ENCODE results near the gene SSX2B. TPM values are rescaled to one million over a fixed set of nuclear protein-coding genes. Genes with fewer than 3 reads are reported as not detected.
"Not testable (repeated sequence)": the region's sequence is repeated elsewhere in the genome, so short reads cannot be mapped to it uniquely, and the experiment has no call there.

SSX2B gene, protein sequence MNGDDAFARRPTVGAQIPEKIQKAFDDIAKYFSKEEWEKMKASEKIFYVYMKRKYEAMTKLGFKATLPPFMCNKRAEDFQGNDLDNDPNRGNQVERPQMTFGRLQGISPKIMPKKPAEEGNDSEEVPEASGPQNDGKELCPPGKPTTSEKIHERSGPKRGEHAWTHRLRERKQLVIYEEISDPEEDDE
- not detected for polyA plus RNA-seq (2013, experiment 1 of 2)
- 0.04 TPM for polyA plus RNA-seq (2013, experiment 2 of 2)

DNA sequence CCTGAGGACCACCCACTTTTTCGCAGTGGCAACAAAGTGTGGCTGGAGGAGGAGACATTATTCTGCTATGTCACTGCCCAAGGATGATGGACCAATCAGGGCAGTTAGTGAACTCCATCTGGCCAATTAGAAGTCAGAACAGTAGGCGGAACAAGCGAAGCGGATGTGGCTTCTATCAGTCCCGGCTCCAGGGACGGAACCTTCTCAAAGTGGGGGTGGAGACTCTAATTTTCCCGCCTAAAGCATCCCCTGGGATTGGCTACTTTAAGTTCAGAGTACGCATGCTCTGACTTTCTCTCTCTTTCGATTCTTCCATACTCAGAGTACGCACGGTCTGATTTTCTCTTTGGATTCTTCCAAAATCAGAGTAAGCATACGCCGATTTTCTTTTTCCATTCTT lies at the start of gene SSX2B:
SSX2B (plus strand) TSS at position 301 of the 400 bp plus-strand sequence. CDS start 1,429 bp downstream, outside the sequence.
- not testable (repeated sequence) for H2BK15ac ChIP-seq (ENCODE audit: low read length); H3K9ac ChIP-seq (ENCODE audit: low read depth, low read length, poor library complexity); H4K8ac ChIP-seq (ENCODE audit: low read depth, low read length); H2BK5ac ChIP-seq (ENCODE audit: low read length); H3K4ac ChIP-seq (ENCODE audit: low read length); H2BK120ac ChIP-seq (ENCODE audit: low read depth, low read length); H3K36me3 ChIP-seq (replicated peaks in 1 of 2; ENCODE audit: control insufficient read depth in 2 of 2, insufficient read depth in 2 of 2, low read length in 2 of 2); H3K9me3 ChIP-seq (replicated peaks in 1 of 2; ENCODE audit: control insufficient read depth in 2 of 2, insufficient read depth in 1 of 2, low read depth in 1 of 2, low read length in 2 of 2); H2AK5ac ChIP-seq (ENCODE audit: low read depth, low read length); H3K4me3 ChIP-seq (ENCODE audit: low read length in 2 of 2); H2BK12ac ChIP-seq (ENCODE audit: low read length); H3K4me1 ChIP-seq (ENCODE audit: control insufficient read depth in 2 of 2, insufficient read depth in 1 of 2, low read depth in 1 of 2, low read length in 2 of 2); H3K4me2 ChIP-seq (ENCODE audit: insufficient read depth, low read length, poor library complexity, severe bottlenecking); H3K27me3 ChIP-seq (ENCODE audit: control insufficient read depth in 3 of 3, insufficient read depth in 3 of 3, low read depth in 1 of 3, low read length in 3 of 3); H3K18ac ChIP-seq (ENCODE audit: low read length); DNase-seq (ENCODE audit: low spot score); H3K79me1 ChIP-seq (ENCODE audit: low read depth, low read length); H3K27ac ChIP-seq (replicated peaks; ENCODE audit: low read length); H4K91ac ChIP-seq (ENCODE audit: low read depth, low read length, poor library complexity); H3K23ac ChIP-seq (ENCODE audit: low read depth, low read length, poor library complexity); H2AFZ ChIP-seq (ENCODE audit: low read length); H3K14ac ChIP-seq (ENCODE audit: low read length)
- no CpG with 5 or more reads among the region's 13 CpGs for WGBS, 2 donors (ENCODE audit: extremely low coverage in 2 of 2, insufficient read length in 2 of 2, insufficient replicate concordance in 1 of 2)

DNA sequence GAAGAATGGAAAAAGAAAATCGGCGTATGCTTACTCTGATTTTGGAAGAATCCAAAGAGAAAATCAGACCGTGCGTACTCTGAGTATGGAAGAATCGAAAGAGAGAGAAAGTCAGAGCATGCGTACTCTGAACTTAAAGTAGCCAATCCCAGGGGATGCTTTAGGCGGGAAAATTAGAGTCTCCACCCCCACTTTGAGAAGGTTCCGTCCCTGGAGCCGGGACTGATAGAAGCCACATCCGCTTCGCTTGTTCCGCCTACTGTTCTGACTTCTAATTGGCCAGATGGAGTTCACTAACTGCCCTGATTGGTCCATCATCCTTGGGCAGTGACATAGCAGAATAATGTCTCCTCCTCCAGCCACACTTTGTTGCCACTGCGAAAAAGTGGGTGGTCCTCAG lies 44.0 kb upstream of the SSX2B start, which contains the start of gene SSX2:
SSX2 (minus strand) TSS at position 101 of the 400 bp plus-strand sequence. CDS start 1,429 bp downstream, outside the sequence.
- not testable (repeated sequence) for H2AFZ ChIP-seq (ENCODE audit: low read length); H3K4me3 ChIP-seq (ENCODE audit: low read length in 2 of 2); H2BK12ac ChIP-seq (ENCODE audit: low read length); H3K4me1 ChIP-seq (ENCODE audit: control insufficient read depth in 2 of 2, insufficient read depth in 1 of 2, low read depth in 1 of 2, low read length in 2 of 2); H3K18ac ChIP-seq (ENCODE audit: low read length); H2BK15ac ChIP-seq (ENCODE audit: low read length); H3K79me1 ChIP-seq (ENCODE audit: low read depth, low read length); H3K27ac ChIP-seq (replicated peaks; ENCODE audit: low read length); H3K23ac ChIP-seq (ENCODE audit: low read depth, low read length, poor library complexity); H3K9me3 ChIP-seq (replicated peaks in 1 of 2; ENCODE audit: control insufficient read depth in 2 of 2, insufficient read depth in 1 of 2, low read depth in 1 of 2, low read length in 2 of 2); H3K4ac ChIP-seq (ENCODE audit: low read length); H3K36me3 ChIP-seq (replicated peaks in 1 of 2; ENCODE audit: control insufficient read depth in 2 of 2, insufficient read depth in 2 of 2, low read length in 2 of 2); H3K14ac ChIP-seq (ENCODE audit: low read length); H2BK5ac ChIP-seq (ENCODE audit: low read length); DNase-seq (ENCODE audit: low spot score); H4K91ac ChIP-seq (ENCODE audit: low read depth, low read length, poor library complexity); H3K27me3 ChIP-seq (ENCODE audit: control insufficient read depth in 3 of 3, insufficient read depth in 3 of 3, low read depth in 1 of 3, low read length in 3 of 3); H3K9ac ChIP-seq (ENCODE audit: low read depth, low read length, poor library complexity); H4K8ac ChIP-seq (ENCODE audit: low read depth, low read length); H2AK5ac ChIP-seq (ENCODE audit: low read depth, low read length); H3K4me2 ChIP-seq (ENCODE audit: insufficient read depth, low read length, poor library complexity, severe bottlenecking); H2BK120ac ChIP-seq (ENCODE audit: low read depth, low read length)
- no CpG with 5 or more reads among the region's 13 CpGs for WGBS, 2 donors (ENCODE audit: extremely low coverage in 2 of 2, insufficient read length in 2 of 2, insufficient replicate concordance in 1 of 2)

DNA sequence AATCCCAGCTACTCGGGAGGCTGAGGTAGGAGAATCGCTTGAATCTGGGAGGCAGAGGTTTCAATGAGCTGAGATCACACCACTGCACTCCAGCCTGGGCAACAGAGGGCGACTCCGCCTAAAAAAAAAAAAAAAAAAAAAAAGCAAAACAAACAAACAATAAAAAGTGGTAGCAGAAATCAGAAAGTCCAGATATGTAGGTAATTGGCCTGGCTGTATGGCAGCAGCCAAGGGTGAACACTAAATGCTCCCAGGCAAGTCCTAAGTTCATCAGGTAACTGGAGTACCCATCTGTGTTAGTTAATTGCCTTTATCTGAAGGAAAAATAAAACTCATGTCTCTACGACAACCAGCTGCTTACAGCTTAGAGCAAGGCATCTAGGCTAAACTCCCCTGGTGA lies 14.9 kb downstream of the SSX2B start:
- WGBS, 2 donors (ENCODE audit: extremely low coverage in 2 of 2, insufficient read length in 2 of 2, insufficient replicate concordance in 1 of 2), result no CpG with 5 or more reads among the region's 5 CpGs
- not testable (repeated sequence) for H3K4ac ChIP-seq (ENCODE audit: low read length); H2AFZ ChIP-seq (ENCODE audit: low read length); H3K18ac ChIP-seq (ENCODE audit: low read length); H3K27me3 ChIP-seq (ENCODE audit: control insufficient read depth in 3 of 3, insufficient read depth in 3 of 3, low read depth in 1 of 3, low read length in 3 of 3); H3K4me3 ChIP-seq (ENCODE audit: low read length in 2 of 2); H2BK12ac ChIP-seq (ENCODE audit: low read length); H2BK120ac ChIP-seq (ENCODE audit: low read depth, low read length); DNase-seq (ENCODE audit: low spot score); H3K4me1 ChIP-seq (ENCODE audit: control insufficient read depth in 2 of 2, insufficient read depth in 1 of 2, low read depth in 1 of 2, low read length in 2 of 2); H2BK15ac ChIP-seq (ENCODE audit: low read length); H2BK5ac ChIP-seq (ENCODE audit: low read length); H3K4me2 ChIP-seq (ENCODE audit: insufficient read depth, low read length, poor library complexity, severe bottlenecking); H3K9me3 ChIP-seq (replicated peaks in 1 of 2; ENCODE audit: control insufficient read depth in 2 of 2, insufficient read depth in 1 of 2, low read depth in 1 of 2, low read length in 2 of 2); H4K8ac ChIP-seq (ENCODE audit: low read depth, low read length); H3K36me3 ChIP-seq (replicated peaks in 1 of 2; ENCODE audit: control insufficient read depth in 2 of 2, insufficient read depth in 2 of 2, low read length in 2 of 2); H2AK5ac ChIP-seq (ENCODE audit: low read depth, low read length); H4K91ac ChIP-seq (ENCODE audit: low read depth, low read length, poor library complexity); H3K79me1 ChIP-seq (ENCODE audit: low read depth, low read length); H3K27ac ChIP-seq (replicated peaks; ENCODE audit: low read length); H3K9ac ChIP-seq (ENCODE audit: low read depth, low read length, poor library complexity); H3K14ac ChIP-seq (ENCODE audit: low read length); H3K23ac ChIP-seq (ENCODE audit: low read depth, low read length, poor library complexity)

- WGBS, 2 donors (ENCODE audit: extremely low coverage in 2 of 2, insufficient read length in 2 of 2, insufficient replicate concordance in 1 of 2), result no CpG with 5 or more reads among the region's 11 CpGs
- H3K27ac ChIP-seq (replicated peaks; ENCODE audit: low read length); H3K9me3 ChIP-seq (replicated peaks in 1 of 2; ENCODE audit: control insufficient read depth in 2 of 2, insufficient read depth in 1 of 2, low read depth in 1 of 2, low read length in 2 of 2); H2BK15ac ChIP-seq (ENCODE audit: low read length); H3K4ac ChIP-seq (ENCODE audit: low read length); H3K4me3 ChIP-seq (ENCODE audit: low read length in 2 of 2); H3K14ac ChIP-seq (ENCODE audit: low read length); H3K36me3 ChIP-seq (replicated peaks in 1 of 2; ENCODE audit: control insufficient read depth in 2 of 2, insufficient read depth in 2 of 2, low read length in 2 of 2); H2AK5ac ChIP-seq (ENCODE audit: low read depth, low read length); H2BK5ac ChIP-seq (ENCODE audit: low read length); DNase-seq (ENCODE audit: low spot score); H3K9ac ChIP-seq (ENCODE audit: low read depth, low read length, poor library complexity); H3K4me1 ChIP-seq (ENCODE audit: control insufficient read depth in 2 of 2, insufficient read depth in 1 of 2, low read depth in 1 of 2, low read length in 2 of 2); H3K4me2 ChIP-seq (ENCODE audit: insufficient read depth, low read length, poor library complexity, severe bottlenecking); H4K8ac ChIP-seq (ENCODE audit: low read depth, low read length); H3K79me1 ChIP-seq (ENCODE audit: low read depth, low read length); H3K18ac ChIP-seq (ENCODE audit: low read length); H3K27me3 ChIP-seq (ENCODE audit: control insufficient read depth in 3 of 3, insufficient read depth in 3 of 3, low read depth in 1 of 3, low read length in 3 of 3); H2BK120ac ChIP-seq (ENCODE audit: low read depth, low read length); H3K23ac ChIP-seq (ENCODE audit: low read depth, low read length, poor library complexity); H2AFZ ChIP-seq (ENCODE audit: low read length); H2BK12ac ChIP-seq (ENCODE audit: low read length); H4K91ac ChIP-seq (ENCODE audit: low read depth, low read length, poor library complexity): not testable (repeated sequence)
Measured at GRCh38 chrX:52773504-52773903, 22.5 kb downstream of the SSX2B start.

Measured in neuronal stem cell (in vitro differentiated cells).